Adrenal gland (tissue), 12 donors: Measurements from ENCODE around the gene TSPAN18. TPM values are rescaled to one million over a fixed set of nuclear protein-coding genes. Genes with fewer than 3 reads are reported as not detected.

Experiments
- DNase-seq, 7 donors: peaks; one replicate each; pipeline ENCODE4 v3.0.0-alpha.2; 2019 to 2020
- H3K27ac ChIP-seq, 5 donors: fragments of 200-600 bp; sonication (generic) in 4 of 5; 1 replicate in 3 of 5; 2 replicates in 2 of 5; pipeline versions ENCODE4 v1.5.1 to v1.8.0; 2016 to 2020; ENCODE audit warnings: mild to moderate bottlenecking in 1 of 5
- H3K27me3 ChIP-seq: fragments of 200-600 bp; 2 replicates; pipeline ENCODE4 v1.8.0; 2021
- H3K36me3 ChIP-seq, 2 donors: fragments of 200-600 bp; replicated peaks in 1 of 2; 1 replicate in 1 of 2; 2 replicates in 1 of 2; pipeline versions ENCODE4 v1.5.1 to v1.8.0; 2018 to 2022
- H3K4me1 ChIP-seq, 2 donors: fragments of 200-600 bp; replicated peaks in 1 of 2; 1 replicate in 1 of 2; 2 replicates in 1 of 2; pipeline versions ENCODE4 v1.5.1 to v1.8.0; 2018 to 2021
- H3K4me3 ChIP-seq, 4 donors: fragments of 200-600 bp; sonication (generic) in 3 of 4; one replicate each; pipeline ENCODE4 v1.5.1; 2016 to 2018
- H3K9me3 ChIP-seq, 3 donors: fragments of 200-600 bp; sonication (generic) in 1 of 3; replicated peaks in 1 of 3; 1 replicate in 2 of 3; 2 replicates in 1 of 3; pipeline versions ENCODE4 v1.5.1 to v1.8.0; 2016 to 2021
- CTCF ChIP-seq, 6 experiments: fragments of 450-650 bp in 4 of 6; fragments of 200-600 bp in 2 of 6; sonication (generic) in 1 of 6; IDR thresholded peaks; 1 replicate in 5 of 6; 2 replicates in 1 of 6; pipeline versions ENCODE4 v1.5.1 to v1.8.0; 2016 to 2021; ENCODE audit warnings: antibody characterized with exemption in 6 of 6, mild to moderate bottlenecking in 2 of 6, moderate library complexity in 1 of 6
- POLR2A ChIP-seq, 2 donors: fragments of 450-650 bp; IDR thresholded peaks; one replicate each; pipeline ENCODE4 v1.6.1; 2017; ENCODE audit warnings: antibody characterized with exemption in 2 of 2, mild to moderate bottlenecking in 2 of 2, moderate library complexity in 1 of 2
- WGBS, 4 donors: extraction: QIAGEN DNeasy Blood & Tissue Kit in 2 of 4; methylation state at CpG; one replicate each; pipeline versions ENCODE4 v1.1.5 to v1.1.7; 2013 to 2017; 5-methylcytosine and 5-hydroxymethylcytosine counted together
- intact Hi-C, 2 donors: fragments of 100-400 bp; cut with DNase I; formaldehyde crosslinking; loops; one replicate each; pipeline versions ENCODE4 v1.14.1 to v1.15.0; 2022 to 2023
- polyA plus RNA-seq, 3 donors: library from polyadenylated mRNA; stranded (reverse); fragments of 200-250 nt in 2 of 3; fragments of 350-450 nt in 1 of 3; fragmentation: Illumina TruSeq in 1 of 3; extraction: RNeasy Lipid Tissue Mini Kit (QIAGEN cat#74804) in 1 of 3; gene quantifications; one replicate each; pipeline ENCODE4 v1.2.3, GENCODE V29; 2013 to 2014
- total RNA-seq, 9 donors: library from RNA; depleted of rRNA in 4 of 9; stranded (reverse); fragments of >200 nt in 4 of 9; fragments of 120-200 nt in 1 of 9; fragmentation: NEBNext Ultra II Directional in 1 of 9; extraction: Animal tissue kit (Norgen Biotek cat#: 25700) in 1 of 9; gene quantifications; one replicate each; pipeline versions ENCODE4 v1.1.0 to v1.2.4, GENCODE V29; 2013 to 2023
- donor health status: healthy with polysubstance abuse.
- donor health status: Bipolar disorder and iron deficiency.
- donor health status: DM: yes; HTN: yes; CAD: no.
- donor health status: DM: no; HTN: no; CAD: no.
- donor health status: DM: no; HTN: no; CAD: no.
- donor health status: DM: yes; HTN: yes; CAD: no.

The TSPAN18 gene
- total and polyA plus RNA-seq, 12 donors = 24.5 to 168 (median 58.4) TPM

- intact Hi-C loops = loop anchor here in 1 of 2 donors (10.0 kb wide), 1 partner anchor 106 kb away; no protein-coding TSS in a partner anchor
- Histone ChIP-seq H3K36me3 (no peaks in the 10 kb centered on the region), H3K27ac (no peak overlapping the region), H3K4me3 (no peak overlapping the region), H3K9me3 (no peaks in the 10 kb centered on the region), H3K27me3 (no peaks in the 10 kb centered on the region), H3K4me1 (peaks cover 0 to 27% of the 10 kb centered on the region in 2 donors)
- TF ChIP-seq CTCF (IDR thresholded peaks at IDR 0.05) (no peak), POLR2A (IDR thresholded peaks at IDR 0.05) (no peak)
- WGBS, 4 donors = 65 to 87% (median 82%) methylated on average over 12 to 18 of the region's 18 CpGs
- no peak for DNase-seq
Observed at GRCh38 chr11:44788536-44789261, 61.9 kb downstream of the TSPAN18 start.

- TF ChIP-seq CTCF (IDR thresholded peaks at IDR 0.05) (no peak), POLR2A (IDR thresholded peaks at IDR 0.05) (no peak)
- H3K9me3 ChIP-seq = no peaks in the 10 kb centered on the region
- no peak overlapping the region for H3K4me3 ChIP-seq
- WGBS, 4 donors = 22 to 28% (median 22%) methylated on average over 3 of the region's 3 CpGs
- peaks cover 0 to 19% of the 10 kb centered on the region in 2 donors for H3K4me1 ChIP-seq
- DNase-seq = no peak
- no peaks in the 10 kb centered on the region for H3K36me3 ChIP-seq
- H3K27me3 ChIP-seq = no peaks in the 10 kb centered on the region
- intact Hi-C loops = loop anchor here in 1 of 2 donors (10.0 kb wide), 1 partner anchor 105 kb away; no protein-coding TSS in a partner anchor
- no peak overlapping the region for H3K27ac ChIP-seq
Observed at GRCh38 chr11:44789496-44789895, 62.7 kb downstream of the TSPAN18 start.

- intact Hi-C loops = no loop called here
- no peak overlapping the region for H3K27ac ChIP-seq
- no peak for DNase-seq
- no peaks in the 10 kb centered on the region for H3K27me3 ChIP-seq
- H3K4me1 ChIP-seq = peaks cover 0 to 19% of the 10 kb centered on the region in 2 donors
- no peak overlapping the region for H3K4me3 ChIP-seq
- no peaks in the 10 kb centered on the region for H3K36me3 ChIP-seq
- whole genome bisulfite sequencing, 4 donors = 90 to 92% (median 91%) methylated on average over 10 of the region's 10 CpGs
- TF ChIP-seq CTCF (IDR thresholded peaks at IDR 0.05) = no peak
- no peak for TF ChIP-seq POLR2A (IDR thresholded peaks at IDR 0.05)
- no peaks in the 10 kb centered on the region for H3K9me3 ChIP-seq
Observed at GRCh38 chr11:44790211-44790610, 63.4 kb downstream of the TSPAN18 start.

- intact Hi-C loops = no loop called here
- DNase-seq = peak in 5 of 7 donors; percentile 45 to 75 (median 54)
- TF ChIP-seq POLR2A (IDR thresholded peaks at IDR 0.05) (no peak), CTCF (IDR thresholded peaks at IDR 0.05) (no peak)
- no peaks in the 10 kb centered on the region for H3K27me3 ChIP-seq
- peaks cover 0 to 19% of the 10 kb centered on the region in 2 donors for H3K4me1 ChIP-seq
- WGBS, 4 donors = 49 to 60% (median 56%) methylated on average over 12 to 13 of the region's 13 CpGs
- no peaks in the 10 kb centered on the region for H3K9me3 ChIP-seq
- H3K36me3 ChIP-seq = no peaks in the 10 kb centered on the region
- H3K27ac ChIP-seq = no peak overlapping the region
- no peak overlapping the region for H3K4me3 ChIP-seq
Observed at GRCh38 chr11:44791316-44791925, 64.7 kb downstream of the TSPAN18 start.
